ENCODE data around the gene CD300LG.

Gene CD300LG

GRCh38 chr17:43905985-43906852, 59.2 kb downstream of the CD300LG start:
- DNase-seq (ENCODE audit: low read depth in 2 of 2): no peak

- DNase-seq (ENCODE audit: low read depth in 2 of 2): no peak
Measured at GRCh38 chr17:43906951-43907424, 60.0 kb downstream of the CD300LG start.

- DNase-seq (ENCODE audit: low read depth in 2 of 2): no peak
Measured at GRCh38 chr17:43907425-43907981, 60.5 kb downstream of the CD300LG start, which contains the start of gene MPP2. TSS of gene MPP2 (minus strand) at chr17:43907536. CDS start at chr17:43904460, 3,076 bp downstream.

GRCh38 chr17:43907998-43908721, 61.2 kb downstream of the CD300LG start:
- DNase-seq (ENCODE audit: low read depth in 2 of 2): no peak

- DNase-seq (ENCODE audit: low read depth in 2 of 2): no peak
Measured at GRCh38 chr17:43909537-43910231, 62.7 kb downstream of the CD300LG start.

GRCh38 chr17:43911904-43912303, 64.9 kb downstream of the CD300LG start:
- no peak for DNase-seq (ENCODE audit: low read depth in 2 of 2)

GRCh38 chr17:43912635-43913304, 65.8 kb downstream of the CD300LG start:
- DNase-seq (ENCODE audit: low read depth in 2 of 2): no peak
